HL-60 (cell line): ENCODE data around the gene PXK.

Source experiments
- CTCF ChIP-seq: IDR thresholded peaks from one replicate; pipeline ENCODE4 v1.5.1; 2011; ENCODE audit warnings: low read length, control low read depth, inconsistent platforms; ENCODE audit not compliant: insufficient read depth
- POLR2AphosphoS5 ChIP-seq: IDR thresholded peaks from 2 replicates; pipeline ENCODE4 v1.6.1; 2012; ENCODE audit warnings: low read depth
- REST ChIP-seq: IDR thresholded peaks from 2 replicates; pipeline ENCODE4 v1.6.1; 2012; ENCODE audit warnings: low read depth; ENCODE audit not compliant: insufficient replicate concordance

GRCh38 chr3:58404396-58404795, 71.7 kb downstream of the PXK start:
- TF ChIP-seq POLR2AphosphoS5, result no peak
- no peak for TF ChIP-seq CTCF
- no peak for TF ChIP-seq REST
